ENCODE results near the gene GSTT4. TPM values are rescaled to one million over a fixed set of nuclear protein-coding genes. Genes with fewer than 3 reads are reported as not detected.
"Not testable (repeated sequence)": the region's sequence is repeated elsewhere in the genome, so short reads cannot be mapped to it uniquely, and the experiment has no call there.

GSTT4 gene
- polyA plus RNA-seq (ENCODE audit: insufficient read length), result not detected
- long read RNA-seq, donor 1, result 0 reads
- long read RNA-seq, donor 2, result 0 reads
- long read RNA-seq, donor 3, result 0 reads
- long read RNA-seq, donor 4, result 0 reads
- long read RNA-seq, donor 5, result 0 reads
- long read RNA-seq, donor 6, result 0 reads
- long read RNA-seq, donor 7, result 0 reads
- long read RNA-seq, donor 8, result 0 reads

DNA sequence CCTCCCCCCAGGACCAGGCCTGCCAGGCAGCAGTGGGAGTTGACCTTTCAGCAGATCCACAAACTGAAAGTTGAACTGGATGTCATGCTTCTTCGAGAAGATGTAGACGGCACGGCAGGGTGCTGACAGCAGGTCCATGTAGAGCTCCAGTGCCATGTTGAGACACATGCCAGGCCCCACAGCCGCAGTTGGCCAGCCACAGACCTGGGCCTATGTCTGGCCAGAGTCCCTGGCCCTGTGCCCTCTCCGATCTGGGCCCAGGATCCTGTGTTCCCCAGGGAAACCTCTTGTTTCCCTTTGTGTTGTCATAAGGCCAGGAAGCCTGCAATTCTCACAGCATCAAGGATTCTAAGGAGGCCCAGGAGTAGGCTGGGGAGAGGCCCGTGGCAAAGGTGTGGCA, at the start of gene GSTT4:
Gene GSTT4, minus strand, starts transcription at position 253 of the 400 bp plus-strand sequence. Its CDS starts 97 bp downstream, at position 156.
- no peak for DNase-seq

DNA sequence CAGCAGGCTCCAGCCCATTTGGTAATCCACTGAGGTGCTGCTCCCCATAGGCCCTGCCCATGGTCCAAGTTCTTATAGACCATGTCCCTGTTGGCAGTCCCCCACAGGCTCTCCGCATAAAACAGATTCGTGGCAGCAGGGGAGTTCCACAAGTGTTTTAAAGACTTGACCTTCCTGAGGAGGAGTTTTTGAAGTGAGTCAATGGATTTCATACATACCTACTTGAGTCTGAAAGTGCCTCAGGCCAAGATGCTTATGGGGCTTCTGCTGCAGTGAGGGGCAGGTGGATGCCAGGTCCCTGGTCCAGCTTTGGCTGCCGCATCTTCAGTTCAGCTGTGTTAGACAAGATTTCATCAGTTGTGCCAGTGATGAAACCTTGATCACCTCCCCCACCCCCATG, 49.1 kb upstream of the GSTT4 start:
- no peak for DNase-seq

DNA sequence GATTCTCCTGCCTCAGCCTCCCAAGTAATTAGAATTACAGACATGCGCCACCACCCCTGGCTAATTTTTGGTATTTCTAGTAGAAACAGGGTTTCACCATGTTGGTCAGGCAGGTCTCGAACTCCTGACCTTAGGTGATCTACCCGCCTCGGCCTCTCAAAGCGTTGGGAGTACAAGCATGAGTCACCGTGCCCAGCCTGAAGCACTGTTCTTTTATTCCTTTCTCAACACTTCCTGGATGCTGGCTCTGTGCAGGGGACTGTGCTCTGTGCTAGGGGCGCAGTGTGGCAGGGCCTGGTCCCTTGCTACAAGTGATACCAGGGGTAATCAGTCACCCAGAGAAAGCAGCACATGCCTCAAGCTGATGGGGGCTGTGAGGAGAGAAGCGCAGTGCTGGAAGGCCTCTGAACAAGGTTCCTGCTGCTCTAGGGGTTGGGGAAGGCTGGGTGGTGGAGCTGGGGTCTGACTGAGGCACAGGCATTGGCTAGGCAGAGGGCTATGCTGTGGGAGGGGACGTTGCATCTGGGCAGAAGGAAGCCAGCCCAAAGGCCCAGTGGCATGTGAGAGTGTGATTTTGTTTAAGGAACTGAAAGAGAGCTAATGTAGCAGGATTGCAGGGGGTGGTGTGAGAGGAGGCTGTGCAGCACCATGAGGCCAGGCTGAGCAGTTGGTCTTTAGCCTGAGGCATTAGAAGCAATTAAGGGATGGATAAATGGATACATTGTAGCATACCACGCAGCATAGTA, 48.4 kb upstream of the GSTT4 start:
- DNase-seq, result no peak

DNA sequence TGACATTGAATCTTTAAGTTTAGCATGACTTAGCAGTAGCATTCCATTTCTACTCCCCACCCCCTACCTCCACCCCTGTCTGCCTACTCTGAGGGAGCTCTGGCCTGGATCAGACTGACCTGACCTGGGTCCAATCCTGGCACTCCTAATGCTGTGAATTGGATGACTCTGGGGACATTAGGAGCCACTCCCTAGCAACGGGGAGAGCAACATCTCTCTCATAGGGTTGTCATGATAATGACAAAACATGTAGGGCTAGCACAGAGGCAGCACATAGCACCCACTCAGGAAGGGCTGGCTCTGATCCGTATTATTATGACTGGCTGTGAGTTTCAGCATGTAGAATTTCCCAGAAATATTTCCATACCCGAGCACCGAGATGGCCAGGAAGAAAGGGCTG, 46.3 kb upstream of the GSTT4 start:
- DNase-seq, result no peak

DNA sequence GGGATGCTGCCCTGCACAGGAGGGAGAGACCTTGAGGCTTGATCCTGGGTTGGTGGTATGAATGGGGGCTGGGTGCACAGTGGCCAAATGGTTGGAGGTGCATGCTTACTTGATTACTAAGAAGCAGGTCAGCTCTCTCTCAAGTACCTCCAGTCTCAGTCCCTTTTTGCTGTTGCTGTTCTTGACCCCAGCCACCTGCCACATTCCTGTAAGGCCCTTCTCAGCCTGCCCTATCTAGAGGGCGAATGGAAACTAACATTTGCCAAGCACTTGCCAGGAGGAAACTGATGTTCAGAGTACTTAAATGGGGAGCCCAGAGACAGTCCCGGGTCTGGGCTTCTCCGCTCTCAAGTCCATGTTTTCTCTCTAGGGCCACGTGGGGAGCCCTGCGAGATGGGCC, 45.8 kb upstream of the GSTT4 start:
- no peak for DNase-seq

DNA sequence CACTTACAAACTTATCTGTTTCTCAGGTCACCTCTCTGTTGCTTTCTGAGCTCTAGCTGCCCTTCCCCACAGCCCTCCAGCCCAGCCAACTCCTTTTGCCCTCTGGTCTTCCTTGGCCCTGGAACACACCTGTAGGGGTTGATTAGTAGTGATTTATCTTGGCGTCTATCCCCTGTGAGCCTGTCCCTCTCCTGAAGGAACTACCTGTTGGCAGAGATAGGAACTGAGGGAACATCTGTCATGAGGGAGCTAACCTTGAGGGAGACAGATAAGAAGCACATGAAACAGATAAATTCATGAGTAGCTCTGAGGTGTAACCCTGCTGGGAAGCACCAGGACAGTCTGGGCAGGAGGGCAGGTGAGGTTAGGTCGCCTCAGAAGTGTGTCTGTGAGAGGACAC, 44.7 kb upstream of the GSTT4 start:
- no peak for DNase-seq

DNA sequence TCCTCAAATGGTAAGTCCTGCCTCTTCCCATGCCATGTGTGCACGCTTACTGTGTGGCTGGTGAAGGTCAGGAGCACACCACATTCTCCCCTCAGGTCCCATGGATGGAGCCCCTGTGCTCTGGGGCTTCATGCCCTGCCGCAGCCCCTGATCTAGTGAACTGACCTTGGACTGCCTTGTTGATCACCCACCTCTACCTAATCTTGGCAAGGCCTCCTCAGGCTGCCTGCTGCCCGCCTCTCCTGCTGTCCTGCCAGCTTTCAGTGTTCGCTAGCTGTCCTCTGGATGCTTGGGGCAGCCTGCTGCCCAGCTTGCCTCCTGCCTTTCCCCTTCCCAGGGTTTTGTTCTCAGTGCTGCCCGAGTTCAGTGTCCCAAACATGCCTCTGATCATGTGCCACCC, 44.0 kb upstream of the GSTT4 start:
- no peak for DNase-seq

DNA sequence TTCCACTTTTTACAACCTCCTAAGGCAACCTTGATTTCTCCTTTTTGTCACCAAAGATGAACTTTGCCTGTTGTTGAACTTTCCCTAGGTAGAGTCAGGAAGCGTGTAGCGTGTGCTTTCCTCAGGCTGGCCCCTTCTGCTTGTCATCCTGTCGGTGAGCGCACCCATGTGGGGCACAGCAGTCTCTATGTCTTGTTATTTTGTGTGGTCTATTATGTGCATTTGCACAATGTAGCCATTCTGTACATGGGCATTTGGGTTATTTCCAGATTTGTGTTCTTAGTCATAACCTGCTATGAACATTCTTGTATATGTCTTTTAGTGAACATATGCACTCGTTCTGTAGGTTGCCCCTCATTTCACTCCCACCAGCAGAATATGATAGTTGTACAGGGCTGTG, 40.8 kb upstream of the GSTT4 start:
- DNase-seq, result no peak

DNA sequence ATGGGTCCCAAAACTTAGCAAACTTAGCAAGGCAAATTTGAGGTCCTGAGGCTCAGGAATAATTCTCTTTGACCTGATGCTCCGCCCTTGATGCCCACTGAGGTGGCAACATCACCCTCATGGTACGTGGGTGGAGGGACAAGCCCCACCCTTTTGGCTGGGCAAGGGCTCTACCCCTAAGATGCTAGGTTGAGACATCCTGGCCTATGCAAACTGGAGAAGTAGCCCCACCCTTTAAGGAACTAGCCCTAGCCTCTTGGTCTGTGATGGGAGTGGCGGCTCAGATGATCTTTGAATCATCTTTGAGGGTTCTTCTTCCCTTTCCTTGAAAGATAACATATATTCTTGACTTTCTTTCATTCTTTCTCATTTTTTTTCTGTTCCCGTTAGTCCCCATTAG, 38.7 kb upstream of the GSTT4 start:
- no peak for DNase-seq

DNA sequence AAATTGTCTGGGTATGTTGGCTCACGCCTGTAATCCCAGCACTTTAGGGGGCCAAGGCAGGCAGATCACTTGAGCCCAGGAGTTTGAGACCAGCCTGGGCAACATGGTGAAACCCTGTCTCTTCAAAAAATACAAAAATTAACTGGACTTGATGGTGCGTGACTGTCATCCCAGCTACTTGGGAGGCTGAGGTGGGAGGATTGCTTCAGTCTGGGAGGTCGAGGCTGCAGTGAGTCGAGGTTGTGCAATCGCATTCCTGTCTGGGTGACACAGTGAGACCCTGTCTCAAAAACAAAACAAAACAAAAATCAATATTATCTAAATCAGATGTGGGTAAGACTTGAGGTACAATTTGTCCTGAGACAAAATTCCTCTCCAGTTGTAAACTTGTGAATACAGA, 38.2 kb upstream of the GSTT4 start:
- DNase-seq, result not testable (repeated sequence)

DNA sequence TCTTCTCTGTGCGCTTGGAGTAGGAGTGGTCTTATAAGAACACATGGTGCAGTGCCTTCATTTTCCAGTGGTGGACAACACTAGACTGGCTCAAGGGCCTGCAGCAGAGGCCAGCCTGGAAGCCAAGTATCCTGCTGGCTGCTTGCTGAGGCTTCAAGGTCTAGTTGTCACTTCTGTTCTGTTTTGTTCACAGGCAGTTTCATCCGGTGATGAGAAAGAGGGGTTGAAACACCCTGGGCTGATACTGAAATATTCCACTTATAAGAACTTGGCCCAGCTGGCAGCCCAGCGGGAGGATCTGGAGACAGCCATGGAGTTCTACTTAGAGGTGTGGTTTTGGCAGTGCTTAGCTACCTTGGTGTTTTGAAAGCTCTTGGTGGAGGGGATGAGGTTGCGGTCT, 35.7 kb upstream of the GSTT4 start:
- no peak for DNase-seq

DNA sequence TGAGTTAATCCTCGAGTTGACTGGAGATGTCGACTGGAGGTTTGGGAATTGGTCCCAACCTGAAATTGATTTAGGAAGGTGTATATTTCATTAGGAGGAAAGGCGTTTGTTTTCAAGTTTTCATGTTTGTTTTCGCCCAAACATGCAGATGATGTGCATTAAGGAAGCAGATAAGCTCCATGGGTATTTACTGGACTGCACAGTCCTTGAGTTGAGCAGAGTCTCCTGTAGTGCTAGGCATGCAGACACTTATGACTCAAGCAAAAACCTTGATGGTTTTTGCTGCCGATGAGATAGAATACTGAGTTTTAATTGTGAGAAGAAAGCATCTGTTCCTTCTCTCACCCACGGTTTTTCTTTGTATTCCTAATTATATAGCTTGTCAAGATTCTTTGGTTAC, 33.8 kb upstream of the GSTT4 start:
- DNase-seq, result no peak

DNA sequence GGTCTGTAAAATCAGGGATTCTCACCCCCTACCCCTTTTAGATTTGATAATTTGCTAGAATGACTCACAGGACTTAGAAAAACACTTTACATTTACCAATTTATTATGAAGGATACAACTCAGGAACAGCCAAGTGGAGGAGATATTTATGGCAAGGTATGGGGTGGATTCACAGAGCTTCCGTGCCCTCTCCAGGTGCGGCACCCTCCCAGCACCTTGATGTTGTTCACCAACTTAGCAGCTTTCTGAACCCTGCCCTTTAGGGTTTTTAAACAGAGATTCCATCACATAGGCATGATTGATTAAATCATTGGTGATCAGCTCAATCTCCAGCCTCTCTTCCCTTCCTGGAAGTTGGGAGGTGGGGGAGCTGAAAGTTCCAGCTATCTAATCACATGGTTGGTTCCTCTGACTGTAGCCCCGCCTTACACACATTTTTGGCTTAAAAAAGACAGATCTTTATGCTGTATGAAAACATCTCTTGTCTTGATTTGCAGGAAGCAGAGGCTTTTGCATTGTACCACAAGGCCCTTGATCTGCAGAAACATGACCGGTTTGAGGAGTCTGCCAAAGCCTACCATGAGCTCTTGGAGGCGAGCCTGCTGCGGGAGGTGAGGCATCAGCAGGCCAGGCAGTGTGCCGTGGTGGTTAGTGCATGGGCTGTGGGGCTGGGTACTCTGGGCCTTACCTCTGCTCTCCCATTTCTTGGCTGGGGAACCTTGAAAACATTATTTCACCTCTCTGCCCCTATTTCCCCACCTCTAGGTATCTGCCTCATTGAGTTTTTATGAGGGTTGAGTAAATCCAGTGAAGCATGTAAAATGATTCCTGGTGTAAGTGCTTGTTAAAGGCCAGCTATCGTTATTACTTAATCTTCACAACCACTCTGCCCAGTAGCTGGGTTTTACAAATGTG, 32.9 kb upstream of the GSTT4 start:
- DNase-seq, result no peak

DNA sequence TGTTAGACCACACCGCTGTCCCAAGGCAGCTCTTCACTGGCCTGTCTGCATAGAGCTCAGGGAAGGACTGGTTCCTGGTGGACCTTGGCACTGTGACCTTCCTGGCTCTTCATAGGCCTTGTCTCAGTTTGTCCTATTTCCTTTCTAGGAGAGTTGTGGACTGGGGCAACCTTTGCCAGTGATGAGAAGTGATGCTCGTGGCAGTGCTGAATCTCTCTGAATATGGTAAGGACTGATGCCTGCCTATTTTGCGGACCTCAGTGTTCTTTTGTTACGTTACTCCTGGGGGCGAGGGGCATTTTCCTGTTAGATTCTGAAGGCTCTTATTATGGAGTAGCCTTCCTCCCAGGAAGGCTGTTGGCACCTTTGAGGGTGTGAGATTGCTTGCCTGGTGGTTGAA, 30.0 kb upstream of the GSTT4 start:
- no peak for DNase-seq

DNA sequence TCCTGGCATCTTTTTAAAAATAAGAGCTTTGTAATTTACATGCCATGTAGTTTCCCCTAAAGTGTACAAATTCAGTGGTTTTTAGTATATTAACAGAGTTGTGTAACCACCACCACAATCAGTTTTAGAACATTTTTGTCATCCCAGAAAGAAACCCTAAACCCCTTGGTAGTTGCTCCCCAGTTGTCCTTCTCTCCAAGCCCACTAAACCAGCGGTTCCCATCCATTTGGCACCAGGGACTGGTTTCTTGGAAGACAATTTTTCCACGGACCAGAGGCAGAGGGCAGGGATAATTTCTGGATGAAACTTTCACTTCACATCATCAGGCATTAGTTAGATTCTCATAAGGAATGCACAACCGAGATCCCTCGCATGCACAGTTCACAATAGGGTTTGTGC, 28.5 kb upstream of the GSTT4 start:
- DNase-seq, result no peak

DNA sequence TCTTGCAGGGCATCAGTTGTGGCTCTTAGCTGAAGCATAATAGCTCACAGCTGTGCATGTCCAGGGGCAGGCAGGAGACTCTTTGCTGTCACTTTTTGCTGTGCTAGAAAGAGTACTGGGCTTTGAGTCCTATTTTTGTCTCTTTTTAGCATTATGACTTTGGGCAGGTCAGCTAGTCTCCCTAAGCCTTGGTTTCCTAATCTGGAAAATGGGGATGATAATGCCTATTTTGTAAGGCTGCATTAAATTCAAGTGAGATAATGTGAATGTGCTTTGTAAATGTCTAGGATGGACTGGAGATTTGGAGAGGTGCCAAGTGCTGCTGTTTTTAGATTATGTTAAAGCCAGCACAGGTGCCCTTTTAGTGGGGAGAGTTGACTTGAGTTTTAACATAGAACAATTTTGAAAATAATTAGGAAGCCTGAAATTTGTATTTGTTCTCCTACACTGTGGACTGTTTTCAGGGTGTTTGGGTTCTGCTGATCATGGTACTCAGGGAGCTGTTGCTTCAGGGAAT, 25.0 kb upstream of the GSTT4 start:
- no peak for DNase-seq

DNA sequence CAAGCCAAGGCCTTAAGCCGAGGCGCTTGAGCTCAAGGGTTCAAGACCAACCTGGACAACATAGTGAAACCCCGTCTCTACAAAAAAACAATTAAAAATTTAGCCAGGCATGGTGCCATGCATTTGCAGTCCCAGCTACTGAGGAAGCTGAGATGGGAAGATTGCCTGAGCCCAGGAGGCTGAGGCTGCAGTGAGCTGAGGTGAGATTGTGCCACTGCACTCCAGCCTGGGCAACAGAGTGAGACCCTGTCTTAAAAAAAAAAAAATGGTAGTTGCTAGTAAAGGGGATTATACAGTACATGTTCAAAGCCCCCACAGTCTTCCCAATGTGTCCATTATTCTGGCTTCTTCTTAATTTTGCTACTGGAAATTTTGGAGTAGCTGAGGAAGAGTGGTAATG, 24.1 kb upstream of the GSTT4 start:
- no peak for DNase-seq

DNA sequence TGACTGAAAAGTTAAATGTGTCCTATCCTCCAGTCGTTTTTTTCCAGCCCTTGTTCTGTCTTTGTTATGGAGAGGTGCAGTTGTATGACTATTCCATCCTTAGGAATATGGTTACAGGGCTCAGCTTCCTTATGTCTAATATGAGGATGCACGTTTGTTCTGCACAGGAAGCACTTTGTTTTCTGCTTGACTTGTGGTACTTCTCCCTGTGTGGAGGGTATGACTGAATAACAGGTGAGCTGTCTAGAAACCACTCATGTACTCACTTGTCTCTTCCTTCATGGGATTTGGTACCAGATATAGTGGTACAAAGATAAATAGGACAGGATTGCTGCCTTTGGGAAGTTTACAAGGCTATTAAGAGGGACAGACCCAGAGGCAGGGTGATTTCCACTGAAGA, 23.3 kb upstream of the GSTT4 start:
- DNase-seq, result no peak

DNA sequence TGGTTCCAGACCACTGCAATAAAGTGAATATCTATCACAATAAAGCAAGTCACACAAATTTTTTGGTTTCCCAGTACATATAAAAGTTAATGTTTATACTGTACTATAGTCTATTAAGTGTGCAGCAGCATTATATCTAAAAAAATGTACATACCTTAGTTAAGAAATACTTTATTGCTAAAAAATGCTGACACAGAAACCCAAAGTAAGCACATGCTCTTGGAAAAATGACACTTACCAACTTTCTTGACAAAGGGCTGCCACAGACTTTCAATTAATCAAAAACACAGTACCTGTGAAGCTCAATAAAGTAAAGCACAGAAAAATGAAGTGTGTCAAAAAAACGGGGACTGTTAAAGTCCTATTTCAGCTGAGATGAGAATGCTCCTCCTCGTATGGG, 22.7 kb upstream of the GSTT4 start:
- no peak for DNase-seq

DNA sequence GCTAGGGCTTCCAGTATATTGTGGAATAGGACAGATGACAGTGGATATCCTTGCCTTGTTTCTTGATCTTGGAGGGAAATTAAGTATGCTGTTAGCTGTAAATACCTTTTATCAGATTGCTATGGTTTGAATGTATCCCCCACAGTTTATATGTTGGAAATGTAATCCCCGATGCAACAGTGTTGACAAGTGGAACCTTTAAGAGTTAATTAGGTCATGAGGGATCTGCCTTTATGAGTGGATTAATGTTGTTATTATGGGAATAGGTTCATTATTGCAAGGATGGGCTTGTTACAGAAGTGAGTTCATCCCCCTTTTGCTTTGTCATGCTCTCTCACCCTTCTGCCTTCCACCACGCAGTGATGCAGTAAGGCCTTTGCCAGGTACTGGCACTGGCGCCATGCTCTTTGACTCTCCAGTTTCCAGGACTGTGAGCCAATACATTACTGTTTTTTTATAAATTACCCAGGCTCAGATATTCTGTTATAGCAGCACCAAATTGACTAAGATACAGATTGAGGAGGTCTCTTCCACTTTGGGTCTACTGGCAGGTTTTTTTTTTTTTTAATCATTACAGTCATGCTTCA, 22.2 kb upstream of the GSTT4 start:
- no peak for DNase-seq

DNA sequence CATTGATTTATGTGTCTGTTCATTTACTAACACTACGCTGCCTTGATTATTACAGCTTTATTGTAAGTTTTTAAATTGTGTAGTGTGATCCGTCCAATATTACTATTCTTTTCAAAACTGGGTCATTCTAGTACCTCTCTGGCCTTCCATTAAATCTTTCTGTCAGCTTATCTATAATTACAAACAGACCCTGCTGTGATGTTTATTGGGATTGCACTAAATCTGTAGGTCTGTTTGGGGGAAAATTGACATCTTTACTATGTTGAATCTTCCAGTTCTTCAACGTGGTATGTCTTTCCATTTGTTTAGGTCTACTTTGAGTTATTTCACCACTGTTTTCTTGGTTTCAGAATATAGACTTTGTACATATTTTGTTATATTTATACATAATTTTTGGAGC, 21.5 kb upstream of the GSTT4 start:
- DNase-seq, result no peak

DNA sequence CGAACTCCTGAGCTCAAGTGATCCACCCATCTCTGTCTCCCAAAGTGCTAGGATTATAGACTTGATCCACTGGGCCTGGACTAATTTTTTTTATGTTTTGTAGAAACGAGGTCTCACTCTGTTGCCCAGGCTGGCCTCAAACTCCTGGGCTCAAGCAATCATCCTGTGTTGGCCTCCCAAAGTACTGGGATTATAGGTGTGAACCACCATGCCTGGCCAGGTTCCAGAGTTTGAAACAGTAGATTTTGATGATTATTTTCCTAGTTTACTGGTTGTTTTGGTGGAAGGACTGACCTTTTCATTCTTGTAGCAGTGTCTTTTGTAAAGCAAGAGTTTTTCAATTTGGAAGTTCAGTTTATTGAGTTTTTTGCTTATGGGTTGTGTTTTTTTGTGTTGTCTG, 20.8 kb upstream of the GSTT4 start:
- DNase-seq, result no peak

DNA sequence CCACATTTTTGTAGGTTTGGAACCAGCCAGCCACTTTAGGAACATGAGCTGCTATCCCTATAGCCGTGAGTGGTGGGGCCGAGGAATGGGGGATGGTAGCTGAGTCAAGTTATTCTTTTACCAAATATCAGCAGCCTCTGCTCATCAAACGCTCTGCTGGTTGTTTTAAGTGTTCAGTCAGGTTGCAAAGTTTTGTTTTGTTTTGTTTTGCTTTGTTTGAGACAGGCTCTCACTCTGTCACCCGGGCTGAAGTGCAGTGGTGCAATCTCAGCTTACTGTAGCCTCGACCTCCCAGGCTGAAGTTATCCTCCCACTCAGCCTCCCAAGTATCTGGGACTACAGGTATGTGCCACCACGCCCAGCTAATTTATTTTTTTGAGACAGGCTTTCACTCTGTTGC, 20.2 kb upstream of the GSTT4 start:
- peak; percentile 14 for DNase-seq

Measured in left kidney (tissue), 8 donors.